CD14-positive monocyte (primary cell): ENCODE data around the gene TENM3. TPM values are rescaled to one million over a fixed set of nuclear protein-coding genes. Genes with fewer than 3 reads are reported as not detected.

ENCODE experiments used
- DNase-seq, 3 donors: peaks; one replicate each; pipeline ENCODE4 v3.0.0-alpha.2; 2011 to 2022
- H2AFZ ChIP-seq: 2 replicates; pipeline ENCODE4 v1.6.0; 2012; ENCODE audit warnings: mild to moderate bottlenecking, low read depth, low read length, inconsistent platforms; ENCODE audit not compliant: insufficient read depth, poor library complexity, severe bottlenecking
- H3K27ac ChIP-seq, 2 donors: 1 replicate in 1 of 2; 2 replicates in 1 of 2; pipeline ENCODE4 v1.5.1; 2012 to 2013; ENCODE audit warnings: low read length in 2 of 2, control low read depth in 1 of 2, inconsistent platforms in 1 of 2, low read depth in 1 of 2, mild to moderate bottlenecking in 1 of 2
- H3K27me3 ChIP-seq, 2 donors: one replicate each; pipeline versions ENCODE4 v1.6.0 to v1.6.1; 2011 to 2013; ENCODE audit warnings: low read length in 2 of 2; ENCODE audit not compliant: control insufficient read depth in 2 of 2, insufficient read depth in 2 of 2
- H3K36me3 ChIP-seq, 2 donors: replicated peaks in 1 of 2; 1 replicate in 1 of 2; 2 replicates in 1 of 2; pipeline versions ENCODE4 v1.5.1 to v1.6.1; 2012 to 2013; ENCODE audit warnings: low read length in 2 of 2, control low read depth in 1 of 2, inconsistent platforms in 1 of 2, mild to moderate bottlenecking in 1 of 2; ENCODE audit not compliant: insufficient read depth in 2 of 2, control insufficient read depth in 1 of 2
- H3K4me1 ChIP-seq, 2 donors: 1 replicate in 1 of 2; 2 replicates in 1 of 2; pipeline versions ENCODE4 v1.5.1 to v1.6.1; 2012 to 2013; ENCODE audit warnings: low read length in 2 of 2, control low read depth in 1 of 2, inconsistent platforms in 1 of 2, mild to moderate bottlenecking in 1 of 2, moderate library complexity in 1 of 2; ENCODE audit not compliant: insufficient read depth in 2 of 2, control insufficient read depth in 1 of 2
- H3K4me2 ChIP-seq: replicated peaks from 2 replicates; pipeline ENCODE3; 2012; ENCODE audit warnings: low read length, moderate library complexity, mild to moderate bottlenecking; ENCODE audit not compliant: poor library complexity, severe bottlenecking; ENCODE audit errors: extremely low read depth
- H3K4me3 ChIP-seq, 3 experiments: fragments of 200-600 bp in 1 of 3; sonication (generic) in 1 of 3; replicated peaks in 1 of 3; 1 replicate in 2 of 3; 2 replicates in 1 of 3; pipeline ENCODE4 v1.5.1; 2011 to 2013; ENCODE audit warnings: low read length in 3 of 3, mild to moderate bottlenecking in 3 of 3, control low read depth in 2 of 3, low read depth in 2 of 3, inconsistent platforms in 1 of 3, moderate library complexity in 1 of 3
- H3K79me2 ChIP-seq: 2 replicates; pipeline ENCODE4 v1.6.0; 2012; ENCODE audit warnings: mild to moderate bottlenecking, control low read depth, inconsistent platforms, low read length, moderate library complexity; ENCODE audit not compliant: insufficient read depth
- H3K9ac ChIP-seq: 2 replicates; pipeline ENCODE4 v1.6.0; 2017; ENCODE audit warnings: low read length, mild to moderate bottlenecking; ENCODE audit not compliant: insufficient read depth, poor library complexity, severe bottlenecking
- H3K9me3 ChIP-seq, 2 donors: replicated peaks in 1 of 2; 1 replicate in 1 of 2; 2 replicates in 1 of 2; pipeline versions ENCODE4 v1.5.1 to v1.6.1; 2012 to 2013; ENCODE audit warnings: low read length in 2 of 2, control low read depth in 1 of 2; ENCODE audit not compliant: control insufficient read depth in 1 of 2, insufficient read depth in 1 of 2
- H4K20me1 ChIP-seq: 2 replicates; pipeline ENCODE4 v1.6.0; 2012; ENCODE audit warnings: mild to moderate bottlenecking, low read length, control low read depth, moderate library complexity; ENCODE audit not compliant: insufficient read depth
- H3K27ac Mint-ChIP-seq, 7 donors: one replicate each; pipeline ENCODE4 v1.8.0; 2020; ENCODE audit warnings: mild to moderate bottlenecking in 7 of 7, mixed read lengths in 7 of 7, moderate library complexity in 6 of 7, inconsistent platforms in 2 of 7
- H3K27me3 Mint-ChIP-seq, 3 donors: one replicate each; pipeline ENCODE4 v1.8.0; 2021 to 2022; ENCODE audit warnings: low read depth in 3 of 3, mild to moderate bottlenecking in 3 of 3, mixed read lengths in 3 of 3, moderate library complexity in 3 of 3, inconsistent platforms in 1 of 3
- H3K36me3 Mint-ChIP-seq, 2 donors: one replicate each; pipeline ENCODE4 v1.8.0; 2020; ENCODE audit warnings: mixed read lengths in 2 of 2, inconsistent platforms in 1 of 2, mild to moderate bottlenecking in 1 of 2
- H3K4me1 Mint-ChIP-seq: one replicate; pipeline ENCODE4 v1.8.0; 2020; ENCODE audit warnings: mild to moderate bottlenecking, mixed read lengths
- H3K4me3 Mint-ChIP-seq, 2 donors: one replicate each; pipeline ENCODE4 v1.8.0; 2020; ENCODE audit warnings: mild to moderate bottlenecking in 2 of 2, mixed read lengths in 2 of 2, moderate library complexity in 1 of 2
- H3K9me3 Mint-ChIP-seq, 7 donors: one replicate each; pipeline ENCODE4 v1.8.0; 2020 to 2022; ENCODE audit warnings: mixed read lengths in 7 of 7, mild to moderate bottlenecking in 6 of 7, moderate library complexity in 6 of 7, inconsistent platforms in 2 of 7
- WGBS: methylation state at CpG from one replicate; pipeline ENCODE4 v1.1.5; 2013; ENCODE audit warnings: missing lambda C conversion rate; ENCODE audit not compliant: insufficient coverage; 5-methylcytosine and 5-hydroxymethylcytosine counted together
- intact Hi-C, 2 donors: fragments of 100-400 bp; cut with micrococcal nuclease; formaldehyde crosslinking; loops; one replicate each; pipeline versions ENCODE4 v1.15.0 to v1.15.1; 2023
- polyA plus RNA-seq, 3 donors: library from polyadenylated mRNA; depleted of rRNA in 1 of 3; unstranded in 2 of 3; stranded (reverse) in 1 of 3; fragments of 300-500 nt in 2 of 3; fragments of >200 nt in 1 of 3; fragmentation: Illumina TruSeq in 2 of 3; gene quantifications; 1 replicate in 2 of 3; 2 replicates in 1 of 3; pipeline ENCODE4 v1.2.3, GENCODE V29; 2012 to 2021
- TF ChIP-seq, protein P1 (sequence below): fragments of 200-600 bp; IDR thresholded peaks from one replicate; pipeline ENCODE4 v1.8.0; 2022; ENCODE audit warnings: antibody characterized with exemption, mild to moderate bottlenecking

The TENM3 gene
- polyA plus RNA-seq, 3 donors = not detected

DNA sequence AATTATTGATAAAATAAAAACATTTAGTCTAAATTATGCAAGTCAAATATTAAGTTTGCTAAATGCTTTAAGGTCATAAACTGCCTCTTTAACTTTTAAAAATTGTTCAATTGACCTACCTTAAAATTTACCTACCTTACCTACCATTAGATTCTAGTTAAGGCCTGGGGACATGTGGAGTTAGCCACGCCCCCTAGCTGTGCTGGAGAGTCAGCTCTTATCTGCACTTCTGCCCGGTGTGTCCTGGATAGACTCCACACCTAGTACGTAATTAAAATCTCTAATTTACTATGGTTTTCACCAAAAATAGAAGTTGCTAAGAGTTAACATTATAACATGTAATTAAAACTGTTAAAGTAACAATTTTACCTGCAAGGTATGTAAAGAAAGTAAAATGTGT lies 22.7 kb downstream of the TENM3 start:
- intact Hi-C loops = no loop called here
- Histone ChIP-seq H3K27ac (no peak overlapping the region), H3K4me3 (no peak overlapping the region), H3K9ac (no peak overlapping the region), H3K36me3 (no peaks in the 10 kb centered on the region), H3K27me3 (no peaks in the 10 kb centered on the region), H4K20me1 (no peaks in the 10 kb centered on the region), H3K79me2 (no peaks in the 10 kb centered on the region), H2AFZ (no peak overlapping the region), H3K4me1 (no peaks in the 10 kb centered on the region), H3K9me3 (peaks cover 0 to 9% of the 10 kb centered on the region in 2 donors), H3K4me2 (no peak overlapping the region)
- H3K27me3 Mint-ChIP-seq = no peaks in the 10 kb centered on the region
- no peak overlapping the region for H3K4me3 Mint-ChIP-seq
- H3K9me3 Mint-ChIP-seq = peaks cover 3 to 15% (median 7%) of the 10 kb centered on the region in 7 donors
- TF ChIP-seq, protein P1, sequence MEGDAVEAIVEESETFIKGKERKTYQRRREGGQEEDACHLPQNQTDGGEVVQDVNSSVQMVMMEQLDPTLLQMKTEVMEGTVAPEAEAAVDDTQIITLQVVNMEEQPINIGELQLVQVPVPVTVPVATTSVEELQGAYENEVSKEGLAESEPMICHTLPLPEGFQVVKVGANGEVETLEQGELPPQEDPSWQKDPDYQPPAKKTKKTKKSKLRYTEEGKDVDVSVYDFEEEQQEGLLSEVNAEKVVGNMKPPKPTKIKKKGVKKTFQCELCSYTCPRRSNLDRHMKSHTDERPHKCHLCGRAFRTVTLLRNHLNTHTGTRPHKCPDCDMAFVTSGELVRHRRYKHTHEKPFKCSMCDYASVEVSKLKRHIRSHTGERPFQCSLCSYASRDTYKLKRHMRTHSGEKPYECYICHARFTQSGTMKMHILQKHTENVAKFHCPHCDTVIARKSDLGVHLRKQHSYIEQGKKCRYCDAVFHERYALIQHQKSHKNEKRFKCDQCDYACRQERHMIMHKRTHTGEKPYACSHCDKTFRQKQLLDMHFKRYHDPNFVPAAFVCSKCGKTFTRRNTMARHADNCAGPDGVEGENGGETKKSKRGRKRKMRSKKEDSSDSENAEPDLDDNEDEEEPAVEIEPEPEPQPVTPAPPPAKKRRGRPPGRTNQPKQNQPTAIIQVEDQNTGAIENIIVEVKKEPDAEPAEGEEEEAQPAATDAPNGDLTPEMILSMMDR = no peak
- no peak overlapping the region for H3K27ac Mint-ChIP-seq
- no peak for DNase-seq
- no peaks in the 10 kb centered on the region for H3K4me1 Mint-ChIP-seq
- WGBS = no CpG with 5 or more reads among the region's 3 CpGs
- H3K36me3 Mint-ChIP-seq = no peaks in the 10 kb centered on the region

- Mint-ChIP-seq H3K4me1 (no peaks in the 10 kb centered on the region), H3K4me3 (no peak overlapping the region), H3K36me3 (no peaks in the 10 kb centered on the region), H3K27ac (no peak overlapping the region), H3K9me3 (peaks cover 3 to 18% (median 7%) of the 10 kb centered on the region in 7 donors), H3K27me3 (no peaks in the 10 kb centered on the region)
- no peak for DNase-seq
- H3K36me3 ChIP-seq = no peaks in the 10 kb centered on the region
- no peaks in the 10 kb centered on the region for H4K20me1 ChIP-seq
- intact Hi-C loops = no loop called here
- H3K4me3 ChIP-seq = no peak overlapping the region
- no peaks in the 10 kb centered on the region for H3K27me3 ChIP-seq
- no peaks in the 10 kb centered on the region for H3K4me1 ChIP-seq
- no peaks in the 10 kb centered on the region for H3K79me2 ChIP-seq
- TF ChIP-seq, protein P1 = no peak
- no peak overlapping the region for H3K9ac ChIP-seq
- H2AFZ ChIP-seq = no peak overlapping the region
- no peak overlapping the region for H3K4me2 ChIP-seq
- peaks cover 0 to 12% of the 10 kb centered on the region in 2 donors for H3K9me3 ChIP-seq
- H3K27ac ChIP-seq = no peak overlapping the region
These were observed 23.8 kb downstream of the TENM3 start for GRCh38 chr4:182267048-182267447.
